ENCODE data around the gene CACNA1E. TPM values are rescaled to one million over a fixed set of nuclear protein-coding genes. Genes with fewer than 3 reads are reported as not detected.

CACNA1E gene
- polyA plus RNA-seq, 3 donors, result 0.27 to 0.82 (median 0.37) TPM

DNA sequence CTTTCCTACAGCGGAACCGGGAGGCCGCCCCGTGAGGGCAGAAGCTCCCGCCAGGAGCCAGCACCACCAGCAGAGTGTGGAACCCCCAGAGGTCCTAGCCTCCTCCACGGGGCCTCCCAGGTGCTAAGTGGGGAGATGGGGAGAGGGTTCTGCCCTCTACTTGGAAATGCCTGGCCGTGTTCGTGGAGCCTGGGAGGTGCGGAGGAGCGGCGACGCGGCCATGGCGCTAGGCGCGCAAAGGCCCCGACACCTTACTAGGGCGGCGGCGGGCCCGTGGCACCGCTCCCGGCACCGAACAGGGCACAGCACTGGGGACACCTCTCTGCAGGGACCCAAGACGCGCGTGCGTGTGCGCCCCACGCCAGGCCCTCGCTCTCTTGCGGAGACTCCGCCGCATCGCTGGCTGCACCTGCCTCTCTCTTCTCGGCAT, 1.3 kb upstream of the CACNA1E start:
- DNase-seq (ENCODE audit: extremely low read depth in 1 of 11, low read depth in 9 of 11, low spot score in 4 of 11), result no peak

DNA sequence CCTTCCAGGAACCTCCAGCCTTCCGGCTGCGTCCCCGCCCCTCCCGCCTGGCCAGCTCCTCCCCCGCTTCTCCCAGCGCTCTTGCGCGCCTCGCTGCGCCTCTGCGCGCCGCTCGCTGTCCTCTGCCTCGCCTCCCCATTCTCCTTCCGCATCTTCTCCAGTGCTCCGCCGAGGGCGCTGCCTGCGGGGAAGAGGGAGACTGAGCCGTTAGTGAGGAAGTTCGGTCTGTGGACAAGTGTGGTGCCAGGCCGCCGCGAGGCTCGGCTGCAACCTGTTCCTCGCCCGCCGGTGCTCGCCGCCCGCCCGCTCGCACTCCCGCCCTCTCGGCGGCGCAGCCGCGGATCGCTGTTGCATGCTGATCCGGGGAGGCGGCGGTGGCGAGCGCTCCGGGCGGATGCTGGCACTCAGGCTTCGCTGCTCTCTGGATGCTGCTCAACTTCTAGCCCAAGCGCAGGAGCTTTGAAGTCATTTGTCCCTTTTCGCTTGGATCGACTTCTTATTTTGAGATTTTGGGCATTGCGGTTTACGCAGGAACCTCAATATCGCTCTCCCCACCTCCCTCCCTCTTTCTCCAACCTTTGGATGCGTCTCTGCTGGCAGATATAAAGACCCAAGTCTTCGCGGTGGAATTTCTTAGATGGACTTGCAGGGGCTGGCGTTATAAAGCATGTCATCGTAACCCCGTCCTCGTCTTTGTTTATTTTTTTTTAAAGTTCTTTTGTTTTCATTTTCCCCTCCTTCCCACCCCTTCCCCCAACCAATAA, 614 bp upstream of the CACNA1E start:
- no peak for DNase-seq (ENCODE audit: extremely low read depth in 1 of 11, low read depth in 9 of 11, low spot score in 4 of 11)

DNA sequence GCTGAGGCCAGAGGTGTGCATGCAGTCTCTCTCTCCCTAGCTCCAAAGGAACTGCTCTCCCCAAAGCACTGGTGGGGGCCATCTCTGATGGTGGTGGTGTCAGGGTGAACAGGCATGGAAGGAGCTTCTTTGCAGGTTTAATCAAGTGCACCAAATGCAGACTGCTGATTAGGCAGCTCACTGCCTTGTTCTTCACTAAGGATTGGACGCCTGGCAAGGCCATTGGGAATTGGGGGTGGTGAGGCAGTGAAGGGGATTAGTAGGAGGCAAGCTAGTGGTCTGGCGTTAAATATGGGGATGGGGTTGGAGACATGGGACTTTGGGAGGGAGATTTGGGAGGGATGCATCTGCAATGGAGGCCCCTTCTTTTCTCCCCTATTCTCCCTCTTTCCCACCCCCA, 1.5 kb downstream of the CACNA1E start:
- DNase-seq (ENCODE audit: extremely low read depth in 1 of 11, low read depth in 9 of 11, low spot score in 4 of 11), result no peak

DNA sequence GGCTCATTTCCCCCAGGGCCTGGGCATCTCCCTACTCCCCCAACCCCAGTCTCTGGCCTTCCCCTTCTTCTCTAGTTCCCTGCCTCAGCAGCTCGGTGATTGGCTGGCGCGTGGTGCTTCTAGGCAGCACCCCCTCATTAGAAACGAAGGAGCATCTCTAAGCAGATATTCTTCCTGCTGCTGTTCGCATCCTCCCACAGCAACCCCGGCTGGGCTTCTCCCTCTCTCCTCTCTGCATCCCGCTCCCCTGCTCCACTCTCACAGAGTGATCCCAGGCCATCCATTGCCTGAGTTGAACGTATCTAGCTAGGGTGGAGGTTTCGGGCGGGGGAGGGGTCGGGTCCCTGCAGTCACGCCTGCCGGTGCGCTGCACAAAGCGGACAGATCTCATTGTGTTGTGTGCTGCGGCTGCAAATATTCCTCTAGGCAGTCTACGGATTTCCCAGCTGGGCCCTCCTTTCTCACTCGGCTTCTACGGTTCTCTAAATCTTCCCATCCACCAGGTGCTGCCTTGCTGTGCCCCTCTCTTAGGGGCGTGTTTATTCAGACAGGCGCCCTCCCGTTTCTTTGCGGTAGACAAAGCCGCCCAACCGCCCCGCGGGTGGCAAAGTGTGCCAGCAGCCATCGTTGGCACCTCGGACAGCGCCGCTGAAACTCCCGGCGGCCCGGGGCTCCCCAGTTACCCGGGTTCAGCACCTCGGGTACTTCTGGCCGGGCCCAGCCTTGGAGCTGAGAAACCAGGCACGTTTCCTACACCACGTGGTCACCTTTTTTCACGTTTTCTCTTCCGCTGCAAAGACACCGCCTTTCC, 2.2 kb downstream of the CACNA1E start:
- peak in 2 of 11 donors; percentile 21 to 51 for DNase-seq (ENCODE audit: extremely low read depth in 1 of 11, low read depth in 9 of 11, low spot score in 4 of 11)

GRCh38 chr1:181486098-181486420, 2.7 kb downstream of the CACNA1E start:
- DNase-seq (ENCODE audit: extremely low read depth in 1 of 11, low read depth in 9 of 11, low spot score in 4 of 11), result no peak

DNA sequence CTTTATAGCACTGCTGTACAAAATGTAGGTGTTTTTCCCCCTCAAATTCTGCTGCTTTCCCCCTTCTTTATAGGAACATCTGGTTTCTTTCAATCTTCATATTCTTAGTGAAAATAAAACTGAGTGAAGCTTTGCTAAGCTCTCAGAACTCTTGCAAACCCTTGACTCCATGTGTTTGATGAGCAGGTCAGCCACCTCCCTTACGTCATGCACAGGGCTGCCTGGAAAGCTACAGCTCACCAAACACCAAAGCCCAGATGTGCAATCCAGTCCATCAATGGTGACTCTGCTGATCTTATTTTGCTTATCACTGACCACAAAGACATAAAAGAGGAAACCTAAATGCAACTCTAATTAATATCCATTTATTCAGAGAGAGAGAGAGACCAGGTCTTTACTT, 5.5 kb downstream of the CACNA1E start:
- DNase-seq (ENCODE audit: extremely low read depth in 1 of 11, low read depth in 9 of 11, low spot score in 4 of 11), result no peak

- no peak for DNase-seq (ENCODE audit: extremely low read depth in 1 of 11, low read depth in 9 of 11, low spot score in 4 of 11)
Measured at GRCh38 chr1:181490276-181490675, 7.0 kb downstream of the CACNA1E start.

DNA sequence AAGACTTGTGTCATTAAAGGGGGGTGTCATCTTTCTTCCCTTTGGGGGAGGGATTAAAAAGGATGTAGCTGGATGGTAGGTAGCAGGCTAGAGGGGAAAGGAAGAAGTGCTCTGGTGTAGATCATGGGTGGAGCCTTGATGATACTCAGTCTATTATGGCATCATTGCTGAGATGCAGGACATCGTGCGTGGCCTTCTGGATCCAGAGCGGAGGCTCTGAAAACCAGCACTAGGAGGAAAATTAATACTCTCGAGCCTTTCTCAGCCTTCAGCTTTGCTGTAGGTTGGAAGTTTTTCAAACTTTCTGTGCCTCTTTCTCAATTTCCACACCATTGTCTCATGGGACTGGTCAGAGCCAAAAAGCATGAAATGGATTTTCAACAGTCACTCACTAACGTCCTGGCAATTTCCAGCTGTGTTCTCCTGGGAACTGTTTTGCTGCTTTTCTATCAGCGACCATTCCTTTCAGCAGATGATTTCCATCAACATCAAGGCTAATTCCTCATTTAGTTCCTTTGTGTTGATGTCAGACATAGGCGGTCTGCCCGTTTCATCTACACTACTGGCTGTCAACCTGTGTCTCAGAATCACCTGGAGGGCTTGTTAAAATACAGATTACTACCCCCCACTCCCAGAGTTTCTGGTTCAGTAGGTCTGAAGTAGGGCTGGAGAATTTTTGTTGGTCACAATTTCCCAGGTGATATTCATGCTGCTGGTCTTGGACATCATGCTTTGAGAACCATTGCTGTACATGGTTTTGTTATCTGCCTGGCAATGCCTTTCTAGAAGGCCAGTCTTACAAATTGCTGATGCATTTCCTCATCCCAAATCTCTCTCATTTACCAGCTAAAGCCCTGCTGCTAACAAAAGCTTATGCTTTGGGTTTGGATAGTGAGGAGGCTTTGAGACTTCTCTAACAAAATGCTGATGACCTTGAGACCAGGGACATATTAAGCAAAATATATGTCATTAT, 7.7 kb downstream of the CACNA1E start:
- peak in 2 of 11 donors; percentile 32 to 41 for DNase-seq (ENCODE audit: extremely low read depth in 1 of 11, low read depth in 9 of 11, low spot score in 4 of 11)

DNA sequence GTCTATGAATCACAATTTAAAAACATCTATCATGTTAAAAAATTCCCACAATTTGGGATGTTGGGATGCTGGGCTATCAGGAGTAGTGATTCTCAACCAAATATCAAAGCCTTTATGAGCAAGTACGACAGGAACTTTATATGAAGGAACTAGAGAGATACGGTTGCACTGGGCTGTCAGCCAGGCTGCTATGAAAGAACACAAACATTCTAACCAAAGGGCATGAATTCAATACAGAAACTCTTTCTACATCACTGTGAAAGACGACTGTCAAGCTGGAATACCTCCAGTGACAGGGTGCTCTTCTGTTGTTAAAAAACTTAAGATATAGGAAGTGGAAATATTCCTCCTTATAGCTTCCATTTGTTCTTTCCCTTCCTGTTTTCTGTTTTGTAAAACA, 9.8 kb downstream of the CACNA1E start:
- no peak for DNase-seq (ENCODE audit: extremely low read depth in 1 of 11, low read depth in 9 of 11, low spot score in 4 of 11)

DNA sequence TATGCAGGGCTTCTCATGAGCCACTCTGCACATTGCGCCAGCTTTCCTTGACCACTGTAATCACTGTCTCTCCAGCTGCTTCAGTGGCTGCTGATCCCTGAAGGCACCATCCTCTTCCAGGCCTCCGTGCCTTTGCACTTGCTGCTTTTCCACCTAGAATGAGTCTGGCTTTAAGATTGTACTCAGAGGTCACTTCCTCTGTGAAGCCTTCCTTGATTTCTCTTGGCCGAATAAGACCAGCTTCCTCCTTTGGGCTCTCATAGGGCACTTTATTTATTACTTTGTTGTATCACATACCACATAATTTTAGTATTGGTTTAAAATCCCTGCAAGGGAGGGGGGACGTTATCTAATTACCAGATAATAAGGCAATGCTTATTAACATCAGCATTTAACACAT, 10.6 kb downstream of the CACNA1E start:
- no peak for DNase-seq (ENCODE audit: extremely low read depth in 1 of 11, low read depth in 9 of 11, low spot score in 4 of 11)

DNA sequence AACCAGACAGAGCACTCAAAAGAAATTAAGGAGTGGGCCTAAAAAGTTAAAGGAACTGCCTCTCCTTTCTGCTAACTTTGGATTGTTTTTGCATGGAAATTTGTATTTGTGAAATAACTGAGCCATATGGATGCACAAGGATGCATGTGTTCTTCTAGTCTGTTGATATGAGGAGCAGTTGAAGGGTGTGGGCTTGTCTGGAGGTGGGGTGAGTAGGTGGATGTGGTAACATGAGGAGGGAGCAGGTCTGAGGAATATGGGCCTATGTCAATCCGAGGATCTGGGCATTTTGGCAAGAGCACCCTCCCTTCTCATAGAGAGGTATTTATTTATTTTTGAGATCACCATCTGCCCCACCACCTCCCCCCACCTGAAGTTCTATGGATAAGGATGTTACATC, 13.4 kb downstream of the CACNA1E start:
- DNase-seq (ENCODE audit: extremely low read depth in 1 of 11, low read depth in 9 of 11, low spot score in 4 of 11), result no peak

DNA sequence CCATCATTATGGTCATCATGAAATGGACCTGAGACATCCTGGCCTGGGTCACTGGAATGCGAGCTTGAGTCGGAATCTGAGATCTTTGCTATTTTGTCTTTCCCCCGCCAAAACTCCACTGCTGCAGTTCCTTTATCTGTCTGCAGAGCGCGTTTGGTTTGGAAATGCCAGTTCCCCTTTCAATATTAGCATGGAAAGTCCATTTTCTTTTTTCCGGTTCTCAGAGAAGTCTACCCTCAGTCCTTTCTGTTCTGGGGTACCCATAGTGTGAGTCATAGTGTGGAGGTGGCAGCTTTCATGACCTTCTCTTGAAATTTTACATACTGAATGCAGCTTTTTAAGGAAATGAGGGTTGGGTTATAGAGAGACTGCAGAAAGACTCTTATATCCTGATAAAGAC, 14.6 kb downstream of the CACNA1E start:
- DNase-seq (ENCODE audit: extremely low read depth in 1 of 11, low read depth in 9 of 11, low spot score in 4 of 11), result no peak

DNA sequence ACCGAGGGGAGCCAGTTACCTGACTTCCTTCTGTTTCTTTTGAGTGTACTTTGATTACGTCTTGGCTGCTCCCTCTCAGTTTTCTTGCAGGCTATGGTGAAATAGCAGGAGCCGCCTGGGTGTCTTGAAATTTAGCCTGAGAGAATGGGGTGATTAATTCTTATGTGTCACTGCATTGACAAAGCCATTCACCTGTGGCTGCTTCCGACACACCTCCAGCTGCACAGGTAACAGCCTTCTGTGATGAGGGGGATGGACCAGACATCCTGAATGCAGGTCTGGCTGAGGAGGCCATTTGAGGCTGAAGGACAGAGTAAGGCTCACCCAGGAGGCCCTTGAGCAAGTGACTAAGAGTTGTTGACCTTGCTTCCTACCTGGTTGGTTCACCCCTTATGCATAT, 16.5 kb downstream of the CACNA1E start:
- DNase-seq (ENCODE audit: extremely low read depth in 1 of 11, low read depth in 9 of 11, low spot score in 4 of 11), result no peak

DNA sequence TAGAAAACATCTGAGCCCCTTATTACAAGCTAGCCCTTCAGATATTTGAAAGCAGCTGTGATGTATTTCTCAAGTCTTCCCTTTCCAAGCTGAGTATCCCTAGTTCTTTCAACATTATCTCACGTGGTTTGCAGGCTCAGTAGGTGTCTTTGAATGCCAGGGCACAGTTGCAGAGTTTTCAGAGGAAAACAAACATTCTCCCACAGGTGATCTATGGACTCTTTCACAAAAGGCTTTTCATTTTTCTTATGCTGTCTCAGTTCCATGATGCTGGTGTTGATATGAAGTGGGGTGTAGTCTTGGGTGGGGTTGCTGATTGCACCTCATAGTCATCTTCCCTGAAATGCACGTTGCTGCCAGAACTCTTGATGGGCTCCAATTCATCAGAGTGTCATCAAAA, 17.3 kb downstream of the CACNA1E start:
- DNase-seq (ENCODE audit: extremely low read depth in 1 of 11, low read depth in 9 of 11, low spot score in 4 of 11), result no peak

DNA sequence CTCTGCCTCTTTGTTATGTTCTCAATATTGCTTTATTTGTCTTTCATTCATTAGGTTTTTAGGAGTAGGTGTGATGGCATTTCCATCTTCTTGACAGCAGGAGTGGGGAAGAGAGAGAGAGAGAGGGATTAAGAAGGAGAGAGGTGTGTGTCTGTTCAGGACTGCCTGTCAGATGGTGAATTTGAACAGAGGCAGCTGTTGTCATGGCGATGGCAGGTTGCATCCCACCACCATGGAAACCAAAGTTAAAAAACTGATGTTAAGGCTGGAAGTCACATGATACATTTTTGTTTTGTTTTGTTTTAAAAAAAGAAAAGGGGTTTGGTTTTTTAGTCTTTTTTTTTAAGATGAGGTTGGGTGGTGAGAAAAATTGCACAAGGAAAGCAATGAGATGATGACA, 18.3 kb downstream of the CACNA1E start:
- no peak for DNase-seq (ENCODE audit: extremely low read depth in 1 of 11, low read depth in 9 of 11, low spot score in 4 of 11)

GRCh38 chr1:181503171-181503810, 20.0 kb downstream of the CACNA1E start:
- no peak for DNase-seq (ENCODE audit: extremely low read depth in 1 of 11, low read depth in 9 of 11, low spot score in 4 of 11)

- DNase-seq (ENCODE audit: extremely low read depth in 1 of 11, low read depth in 9 of 11, low spot score in 4 of 11), result no peak
Measured at GRCh38 chr1:181504399-181504842, 21.1 kb downstream of the CACNA1E start.

DNA sequence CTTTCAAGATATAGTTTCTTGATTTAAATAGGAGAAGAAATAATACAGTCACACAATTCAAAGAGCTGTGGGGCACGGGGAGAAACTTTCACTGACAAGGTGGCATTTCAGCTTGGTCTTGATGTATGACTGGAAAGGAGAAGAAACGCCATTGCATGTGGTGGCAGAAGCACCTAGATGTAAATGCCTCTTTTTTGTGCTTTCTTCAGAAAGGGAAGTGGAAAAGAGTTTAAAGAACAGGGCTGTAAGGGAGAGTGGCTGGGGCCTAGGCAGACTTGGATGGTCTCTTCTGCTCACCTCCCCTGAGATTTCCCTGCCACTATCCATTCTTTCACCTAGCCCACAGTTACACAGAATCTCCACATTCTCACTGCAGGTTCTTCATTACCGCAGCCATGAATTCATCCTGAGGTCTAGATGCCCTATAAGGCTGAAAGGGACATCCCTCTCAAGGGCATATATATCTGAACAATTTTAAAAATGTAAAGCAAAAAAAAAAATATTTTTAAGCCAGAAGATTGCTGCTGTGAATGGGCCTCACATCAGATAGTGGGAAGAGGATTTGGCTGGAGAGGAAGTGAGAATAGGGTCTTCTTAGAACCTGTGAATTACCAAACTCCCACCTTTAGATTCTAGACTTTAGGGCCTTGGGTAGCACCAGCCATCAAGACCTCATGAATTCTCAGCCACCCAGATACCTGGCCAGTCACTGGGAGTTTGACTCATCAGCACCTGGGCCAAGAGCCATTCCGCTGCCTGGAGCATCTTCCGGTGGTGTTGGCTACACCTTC, 23.4 kb downstream of the CACNA1E start:
- no peak for DNase-seq (ENCODE audit: extremely low read depth in 1 of 11, low read depth in 9 of 11, low spot score in 4 of 11)
